GM19372 (cell line): Measurements from ENCODE around the gene PRKG1.

Experiments used
- ATAC-seq: cut with Tn5 transposase; IDR thresholded peaks from one replicate; pipeline ENCODE4 v1.9.1; 2021; ENCODE audit warnings: mild to moderate bottlenecking, low read depth, moderate library complexity; ENCODE audit not compliant: unreplicated experiment

The PRKG1 gene

GRCh38 chr10:51886438-51887068, 812.3 kb downstream of the PRKG1 start:
- no peak for ATAC-seq

- no peak for ATAC-seq
These were observed 814.0 kb downstream of the PRKG1 start for GRCh38 chr10:51888263-51888662.

- ATAC-seq, result no peak
These were observed 818.0 kb downstream of the PRKG1 start for GRCh38 chr10:51892313-51892712.

DNA sequence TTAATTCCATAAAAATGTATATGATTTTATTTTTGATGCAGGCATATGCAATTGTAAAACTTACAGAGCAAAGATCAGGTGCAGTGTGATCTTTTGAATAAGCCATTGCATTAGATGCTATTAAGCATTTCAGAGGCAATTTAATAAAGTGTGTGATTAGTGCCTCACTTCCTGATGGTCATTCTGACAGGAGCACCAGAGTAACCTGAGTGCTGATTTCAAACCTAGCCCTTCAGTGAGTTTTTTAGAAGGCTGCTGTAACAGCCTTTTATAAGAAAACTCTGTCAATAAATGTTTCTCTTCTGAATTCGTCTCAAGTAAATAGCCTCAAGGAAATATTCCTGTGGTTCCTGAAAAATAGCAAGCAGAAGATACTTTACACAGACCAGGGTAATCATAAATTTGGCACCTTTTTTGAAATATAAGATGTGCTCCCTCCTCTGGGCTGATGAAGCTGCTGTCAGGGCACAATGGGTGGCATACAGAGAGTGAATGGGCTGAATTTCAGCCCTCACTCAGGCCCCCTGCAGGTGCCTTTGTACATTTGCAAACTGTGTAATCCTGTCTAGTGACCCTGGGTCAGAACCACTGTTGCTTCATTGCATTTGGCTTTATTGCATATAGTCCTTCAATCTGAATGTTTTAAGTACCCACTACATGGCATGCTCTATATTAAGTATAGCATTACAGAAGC, 818.8 kb downstream of the PRKG1 start:
- peak; percentile 94 for ATAC-seq

GRCh38 chr10:51894771-51895578, 820.7 kb downstream of the PRKG1 start:
- ATAC-seq, result no peak

- ATAC-seq, result no peak
These were observed 822.6 kb downstream of the PRKG1 start for GRCh38 chr10:51896849-51897248.

DNA sequence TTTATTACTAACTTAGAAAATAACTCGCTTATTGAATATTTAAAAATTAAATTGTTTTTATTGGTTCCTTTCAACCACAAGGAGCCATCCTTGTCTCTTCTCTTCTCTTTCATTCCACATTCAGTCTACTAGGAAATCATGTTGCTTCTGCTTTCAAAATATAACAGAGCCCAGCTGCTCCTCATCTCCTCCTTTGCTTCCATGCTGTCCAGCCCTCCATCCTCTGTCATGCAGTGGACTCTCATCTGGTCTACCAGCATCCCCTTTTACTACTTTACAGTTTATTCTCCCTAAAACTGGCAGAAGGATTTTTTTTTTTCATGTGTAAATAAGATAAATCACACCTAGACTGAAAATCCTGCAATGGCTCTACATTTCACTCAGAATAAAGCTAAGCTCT, 823.3 kb downstream of the PRKG1 start:
- no peak for ATAC-seq

DNA sequence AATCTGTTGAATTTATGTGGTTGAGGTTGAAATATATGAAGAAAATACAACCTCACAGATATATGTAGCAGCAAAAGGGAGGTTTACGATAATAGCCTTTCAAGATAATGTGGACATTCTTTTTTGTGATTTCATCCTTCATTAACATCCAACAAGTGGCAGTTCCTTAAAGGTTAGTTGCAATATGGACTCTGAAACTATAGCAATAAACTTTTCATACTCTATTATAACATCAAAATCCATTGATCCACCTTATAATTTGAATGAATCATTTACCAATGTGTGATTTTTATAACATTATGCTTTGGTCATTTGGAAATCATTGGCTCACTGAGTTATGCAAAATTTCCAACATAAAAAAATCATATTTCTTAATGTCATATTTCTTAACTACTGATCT, 825.9 kb downstream of the PRKG1 start:
- no peak for ATAC-seq

- ATAC-seq, result no peak
These were observed 829.4 kb downstream of the PRKG1 start for GRCh38 chr10:51903675-51904074.

GRCh38 chr10:51905032-51905431, 830.7 kb downstream of the PRKG1 start:
- no peak for ATAC-seq

DNA sequence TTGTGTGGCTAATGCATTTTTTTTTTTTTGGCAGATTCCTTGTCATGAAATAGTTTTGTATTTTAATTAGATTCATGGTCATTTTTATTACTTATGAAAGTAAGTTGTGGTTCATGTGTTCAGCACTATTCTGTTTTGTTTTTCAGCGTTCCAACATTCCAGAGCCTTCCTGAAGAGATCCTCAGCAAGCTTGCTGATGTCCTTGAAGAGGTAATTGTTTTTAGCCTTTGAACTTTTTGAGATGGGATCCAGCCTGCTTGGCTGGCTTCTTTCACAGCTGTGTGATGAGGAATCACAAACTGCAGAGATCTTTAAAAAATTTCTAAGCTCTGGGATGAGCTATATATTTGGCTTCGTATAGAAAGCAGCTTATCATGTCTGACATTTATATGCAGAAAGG, 833.1 kb downstream of the PRKG1 start:
- ATAC-seq, result no peak

- ATAC-seq, result no peak
These were observed 835.9 kb downstream of the PRKG1 start for GRCh38 chr10:51910189-51910588.

DNA sequence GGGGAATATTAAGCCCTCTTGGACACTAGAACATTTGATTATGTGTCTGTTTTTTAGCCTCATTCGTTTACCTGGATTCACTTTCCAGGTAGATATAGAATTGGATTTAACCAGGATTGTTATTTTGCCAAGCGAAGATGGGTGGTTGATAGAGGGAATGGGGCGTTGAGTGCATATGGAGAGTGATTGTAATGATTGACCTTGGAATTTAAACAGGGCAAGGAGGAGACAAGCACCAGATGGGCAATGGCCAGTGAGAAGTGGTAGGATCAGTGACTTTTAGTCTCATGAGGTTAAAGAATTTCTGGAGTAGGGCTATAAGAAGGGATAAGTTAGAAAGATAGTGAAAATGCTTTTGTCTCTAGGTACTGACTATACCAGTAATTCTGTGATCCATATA, 836.3 kb downstream of the PRKG1 start:
- ATAC-seq, result no peak

GRCh38 chr10:51911723-51912122, 837.4 kb downstream of the PRKG1 start:
- ATAC-seq, result no peak

DNA sequence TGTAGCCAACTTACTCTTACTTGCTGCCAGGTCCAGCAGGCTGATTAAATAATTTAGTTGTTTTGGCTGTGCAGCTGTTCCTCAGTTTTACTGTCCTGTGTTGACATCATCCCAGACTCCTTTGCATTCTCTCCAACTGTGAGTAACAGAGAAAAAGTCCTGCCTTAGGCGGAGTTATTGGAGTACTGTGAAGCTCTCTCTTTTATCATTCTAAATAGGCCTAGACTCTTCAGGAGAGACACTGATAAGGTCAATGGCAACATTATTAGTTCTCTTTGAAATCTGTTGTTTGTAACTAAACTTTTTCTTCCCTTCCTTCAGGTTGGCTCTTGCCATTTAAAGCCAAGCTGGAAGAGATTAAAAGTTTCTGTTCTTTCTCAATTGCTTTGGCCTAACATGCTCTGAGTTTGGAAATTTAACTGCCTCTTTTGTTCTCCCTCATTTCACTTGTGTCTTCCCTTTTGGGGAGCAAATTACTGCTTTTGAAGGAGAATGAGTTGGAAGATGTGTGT, 840.8 kb downstream of the PRKG1 start:
- ATAC-seq, result no peak

- no peak for ATAC-seq
These were observed 844.2 kb downstream of the PRKG1 start for GRCh38 chr10:51918440-51918839.

- ATAC-seq, result no peak
These were observed 844.6 kb downstream of the PRKG1 start for GRCh38 chr10:51918884-51919325.

GRCh38 chr10:51920672-51921071, 846.4 kb downstream of the PRKG1 start:
- ATAC-seq, result no peak

GRCh38 chr10:51924359-51924758, 850.1 kb downstream of the PRKG1 start:
- ATAC-seq, result no peak

DNA sequence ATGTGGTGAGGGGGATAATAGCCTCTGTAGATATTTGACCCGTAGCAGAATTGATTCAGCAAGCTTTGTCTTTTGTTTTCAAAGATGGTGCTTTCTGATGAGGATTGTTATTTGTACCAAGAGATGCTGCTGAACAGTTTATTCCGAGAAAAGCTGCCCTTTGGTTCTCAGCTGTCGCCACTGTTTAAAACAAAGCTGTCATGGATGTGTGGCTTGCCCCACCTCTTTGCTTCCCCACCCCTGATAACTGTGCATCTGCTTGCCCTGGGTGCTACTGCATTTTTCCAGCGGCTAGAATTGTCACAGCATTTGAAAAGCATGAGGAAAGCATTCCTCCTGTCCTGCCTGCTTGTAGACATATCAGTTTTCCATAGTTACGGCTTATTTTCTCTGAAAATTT, 852.0 kb downstream of the PRKG1 start:
- ATAC-seq, result no peak

DNA sequence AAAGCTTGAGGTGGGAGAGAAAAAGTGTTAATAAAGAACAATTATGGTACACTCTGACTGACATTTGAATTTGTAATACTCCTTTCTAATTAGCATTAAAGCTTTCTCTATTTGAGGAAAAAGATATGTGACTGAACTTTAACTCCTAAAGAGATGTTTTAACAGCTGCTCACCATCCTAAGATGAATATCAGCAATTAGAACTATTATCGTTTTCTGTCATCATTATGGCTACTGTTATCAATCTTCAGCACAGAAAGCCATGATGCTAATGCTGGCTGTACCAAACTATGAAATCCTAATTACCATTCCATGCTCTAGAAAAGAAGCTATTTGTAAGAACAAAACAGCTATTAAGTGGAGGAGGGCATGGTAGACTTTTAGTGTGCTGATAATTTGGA, 853.9 kb downstream of the PRKG1 start:
- ATAC-seq, result no peak
